Activated effector memory CD4-positive, alpha-beta T cell treated with anti-CD3 and anti-CD28 coated beads, Interleukin-2, amount 50 U/mL, for 16 hours (primary cell): ENCODE measurements around the gene FGD6.
"Not testable (repeated sequence)": the region's sequence is repeated elsewhere in the genome, so short reads cannot be mapped to it uniquely, and the experiment has no call there.

Experiments used
- DNase-seq: peaks from one replicate; pipeline ENCODE4 v3.0.0-alpha.2; 2020

FGD6 gene

DNA sequence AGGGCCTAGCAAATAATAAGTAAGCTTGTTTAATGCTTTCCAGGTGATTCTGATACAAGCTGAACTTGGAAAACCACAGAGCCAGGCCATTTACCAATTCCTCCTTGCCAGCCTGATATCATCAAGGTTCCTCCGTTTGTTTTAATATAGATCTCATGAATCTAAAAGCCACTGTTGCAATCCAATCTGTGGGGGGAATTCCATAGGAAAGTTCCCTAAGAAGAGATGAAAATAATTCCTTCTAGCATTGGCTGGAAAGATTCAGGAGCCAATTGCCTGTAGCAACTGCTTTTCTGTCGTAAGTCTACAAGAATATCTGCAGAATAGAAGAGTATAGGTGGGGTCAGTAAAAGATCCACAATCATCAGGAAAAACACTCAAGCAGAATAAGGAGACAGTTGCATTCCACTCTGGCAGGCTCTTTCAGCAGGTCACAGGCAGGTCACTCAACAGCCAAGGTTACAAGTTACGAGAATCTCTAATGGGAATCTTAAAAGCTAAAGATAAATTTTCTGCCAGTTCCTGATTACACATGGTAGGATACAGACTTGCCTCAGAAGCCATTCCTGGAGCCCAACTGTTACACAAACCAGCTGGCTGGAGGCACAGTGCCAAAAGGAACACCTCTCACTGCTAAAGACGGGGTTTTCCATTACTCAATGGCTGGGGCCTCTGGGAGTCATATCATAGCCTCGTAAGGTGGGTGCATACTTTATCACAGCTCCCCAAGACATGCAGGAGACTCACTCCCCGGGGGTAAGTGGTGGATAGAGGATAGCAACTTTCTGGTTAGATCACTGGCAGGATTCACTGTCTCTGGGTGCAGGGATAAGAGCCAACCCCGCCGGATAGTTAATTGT, 43.6 kb downstream of the FGD6 start:
- no peak for DNase-seq

DNA sequence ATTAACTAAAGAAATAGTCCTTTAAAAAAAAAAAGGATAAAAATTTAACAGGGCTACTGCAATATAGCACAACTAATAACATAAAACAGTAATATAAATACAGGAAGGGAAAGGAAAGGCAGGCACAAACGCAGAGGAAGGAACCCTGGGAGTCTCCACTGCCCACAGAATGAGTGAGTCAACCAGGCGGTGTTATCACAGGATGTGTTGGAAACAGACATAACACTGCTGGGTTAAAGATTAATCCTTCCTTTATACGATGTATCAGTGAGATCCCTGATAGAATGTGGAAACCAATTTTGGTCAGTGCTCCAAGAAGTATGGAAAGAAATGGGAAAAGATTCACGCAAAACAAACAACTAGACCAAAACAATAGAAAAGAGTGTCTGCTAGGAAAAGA, 47.9 kb downstream of the FGD6 start:
- no peak for DNase-seq

- no peak for DNase-seq
These were observed 48.5 kb downstream of the FGD6 start for GRCh38 chr12:95168746-95169145.

DNA sequence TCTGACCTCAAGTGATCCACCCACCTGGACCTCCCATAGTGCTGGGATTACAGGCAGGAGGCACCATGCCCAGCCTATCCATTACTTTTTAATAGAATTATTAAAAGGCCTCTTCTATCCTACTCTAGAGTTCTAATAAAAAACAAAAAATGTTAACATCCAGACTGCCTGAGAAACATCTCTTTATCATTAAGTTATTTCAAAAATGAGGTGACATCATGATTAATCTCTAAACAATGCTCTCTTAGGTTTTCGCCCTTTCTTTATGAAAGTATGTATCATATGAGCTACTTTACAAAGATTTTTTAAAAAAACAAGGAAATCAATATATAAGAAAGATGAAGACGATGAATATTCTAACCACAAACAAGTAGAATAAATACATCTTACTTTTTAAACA, 52.6 kb downstream of the FGD6 start:
- no peak for DNase-seq

DNA sequence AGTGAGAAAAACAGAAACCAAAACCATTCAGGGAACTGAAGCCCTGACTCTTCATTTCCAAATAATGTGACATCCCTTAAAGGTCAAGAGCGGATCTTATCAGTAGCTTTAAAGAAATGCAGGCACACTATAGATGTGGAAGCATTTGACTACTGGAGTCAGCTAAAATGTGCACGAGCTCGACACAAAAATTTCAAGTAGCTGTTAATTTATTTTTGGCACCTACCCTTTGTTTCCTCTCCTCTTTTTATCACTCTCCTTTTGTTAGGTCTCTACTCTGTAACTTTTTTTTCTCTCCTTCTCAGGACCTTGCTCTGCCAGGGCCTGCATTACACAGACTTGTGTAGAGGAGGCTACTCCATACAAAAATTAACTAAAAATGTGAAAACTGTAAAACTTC, 58.3 kb downstream of the FGD6 start:
- DNase-seq = no peak

- DNase-seq = no peak
These were observed 65.4 kb downstream of the FGD6 start for GRCh38 chr12:95151821-95152220.

DNA sequence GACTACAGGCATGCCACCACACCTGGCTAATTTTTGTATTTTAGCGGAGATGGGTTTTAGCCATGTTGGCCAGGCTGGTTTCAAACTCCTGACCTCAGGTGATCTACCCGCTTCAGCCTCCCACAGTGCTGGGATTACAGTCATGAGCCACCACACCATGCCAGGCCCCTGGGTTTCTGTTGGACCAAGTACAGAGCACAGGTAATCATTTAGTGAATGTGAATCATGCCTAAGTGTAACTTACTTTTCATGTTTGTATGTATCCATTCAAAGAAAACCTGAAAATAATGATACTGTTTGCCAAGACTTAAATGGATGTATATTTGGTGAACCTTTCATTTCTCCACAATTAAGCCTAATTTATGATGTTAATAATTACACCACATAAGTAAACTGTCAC, 65.9 kb downstream of the FGD6 start:
- DNase-seq = no peak

- DNase-seq = no peak
These were observed 66.8 kb downstream of the FGD6 start for GRCh38 chr12:95150501-95150900.

- no peak for DNase-seq
These were observed 69.4 kb downstream of the FGD6 start for GRCh38 chr12:95147866-95148265.

GRCh38 chr12:95146769-95147168, 70.5 kb downstream of the FGD6 start:
- no peak for DNase-seq

GRCh38 chr12:95143621-95144205, 73.6 kb downstream of the FGD6 start:
- DNase-seq = no peak

DNA sequence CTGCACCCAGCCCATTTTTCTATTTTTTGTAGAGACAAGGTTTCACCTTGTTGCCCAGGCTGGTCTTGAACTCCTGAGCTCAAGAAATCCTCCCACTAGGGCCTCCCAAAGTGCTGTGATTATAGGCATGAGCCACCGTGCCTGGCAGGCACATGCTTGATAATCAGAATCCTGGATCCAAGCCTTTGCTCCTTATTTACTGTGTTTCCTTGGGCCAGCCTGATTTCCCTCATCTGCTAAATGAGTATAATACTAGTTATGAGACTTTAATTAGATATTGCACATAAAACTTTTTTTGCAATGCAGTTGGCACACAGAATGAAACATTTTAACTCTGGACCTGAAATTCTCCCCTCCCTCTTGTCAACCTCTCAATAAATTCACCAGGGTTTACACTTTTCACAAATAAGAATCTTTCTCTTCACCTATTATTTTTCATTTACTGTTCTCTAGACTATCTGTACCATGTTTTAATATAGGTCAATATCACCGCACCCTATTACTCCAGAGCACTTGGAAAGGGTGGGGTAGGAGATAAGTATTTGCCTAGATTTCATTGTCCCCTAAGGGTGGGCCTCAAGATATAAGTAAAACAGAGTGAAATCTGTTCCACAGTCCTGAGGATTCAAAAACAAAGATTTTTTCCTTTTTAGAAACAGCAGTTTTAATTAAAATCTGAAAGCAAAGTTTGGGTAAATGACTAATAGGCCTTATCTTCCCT, 74.7 kb downstream of the FGD6 start:
- no peak for DNase-seq

DNA sequence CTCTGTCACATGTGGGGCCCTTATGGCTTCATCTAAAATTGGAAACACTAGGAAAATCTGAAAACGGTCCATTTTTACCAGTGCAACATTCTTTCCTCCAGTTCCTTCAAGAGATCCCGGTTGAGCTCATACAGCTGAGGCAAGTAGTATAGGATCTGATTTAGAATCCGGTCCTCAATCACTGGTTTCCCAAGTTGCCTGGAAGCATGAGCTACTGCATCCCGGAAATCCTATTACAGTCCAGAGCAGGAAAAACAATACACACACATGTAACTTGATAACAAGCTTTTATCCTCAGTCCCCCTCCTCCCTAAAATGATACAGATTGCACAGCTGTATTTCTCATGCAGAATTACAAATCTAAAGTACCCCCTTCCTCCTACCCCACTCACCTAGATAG, 76.0 kb downstream of the FGD6 start:
- no peak for DNase-seq

DNA sequence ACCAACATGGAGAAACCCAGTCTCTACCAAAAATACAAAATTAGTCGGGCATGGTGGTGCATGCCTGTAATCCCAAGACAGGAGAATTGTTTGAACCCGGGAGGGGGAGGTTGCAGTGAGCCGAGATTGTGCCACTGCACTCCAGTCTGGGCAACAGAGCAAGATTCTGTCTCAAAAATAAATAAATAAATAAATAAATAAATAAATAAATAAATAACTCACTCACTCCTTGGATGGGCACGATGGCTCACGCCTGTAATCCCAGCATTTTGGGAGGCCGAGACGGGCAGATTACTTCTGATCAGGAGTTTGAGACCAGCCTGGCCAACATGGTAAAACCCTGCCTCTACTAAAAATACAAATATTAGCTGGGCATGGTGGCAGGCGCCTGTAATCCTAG, 79.2 kb downstream of the FGD6 start:
- DNase-seq = not testable (repeated sequence)

- DNase-seq = no peak
These were observed 80.7 kb downstream of the FGD6 start for GRCh38 chr12:95136598-95136997.

- DNase-seq = no peak
These were observed 83.2 kb downstream of the FGD6 start for GRCh38 chr12:95134085-95134484.

DNA sequence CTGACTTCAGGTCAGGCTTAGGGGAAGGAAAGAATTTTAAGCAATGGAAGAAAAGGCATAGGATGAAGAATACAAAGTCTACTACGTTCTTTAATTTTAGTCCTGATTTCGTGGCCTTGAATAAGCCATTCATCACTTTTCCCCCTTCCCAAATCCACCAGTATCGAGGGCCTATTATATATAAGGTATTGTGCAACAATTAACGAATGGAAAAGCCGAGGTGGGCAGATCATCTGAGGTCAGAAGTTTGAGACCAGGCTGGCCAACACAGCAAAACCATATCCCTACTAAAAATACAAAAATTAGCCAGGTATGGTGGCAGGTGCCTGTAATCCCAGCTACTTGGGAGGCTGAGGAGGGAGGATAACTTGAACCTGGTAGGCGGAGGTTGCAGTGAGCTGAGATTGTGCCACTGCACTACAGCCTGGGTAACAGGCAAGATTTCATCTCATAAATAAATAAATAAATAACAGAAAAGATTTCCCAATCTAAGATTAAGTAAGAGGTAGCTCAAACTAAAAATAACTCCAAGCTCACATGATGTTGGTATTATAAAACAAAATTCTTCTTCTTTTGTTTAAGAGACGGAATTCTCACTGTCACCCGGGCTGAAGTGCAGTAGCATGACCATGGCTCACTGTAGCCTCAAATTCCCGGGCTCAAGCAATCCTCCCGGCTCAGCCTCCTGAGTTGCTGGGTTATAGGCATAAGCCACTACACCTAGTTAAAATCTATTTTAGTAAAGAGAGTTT, 85.5 kb downstream of the FGD6 start:
- no peak for DNase-seq

GRCh38 chr12:95130096-95130495, 87.2 kb downstream of the FGD6 start:
- DNase-seq = no peak

- no peak for DNase-seq
These were observed 88.2 kb downstream of the FGD6 start for GRCh38 chr12:95129115-95129514.

GRCh38 chr12:95126736-95127135, 90.5 kb downstream of the FGD6 start:
- DNase-seq = no peak

DNA sequence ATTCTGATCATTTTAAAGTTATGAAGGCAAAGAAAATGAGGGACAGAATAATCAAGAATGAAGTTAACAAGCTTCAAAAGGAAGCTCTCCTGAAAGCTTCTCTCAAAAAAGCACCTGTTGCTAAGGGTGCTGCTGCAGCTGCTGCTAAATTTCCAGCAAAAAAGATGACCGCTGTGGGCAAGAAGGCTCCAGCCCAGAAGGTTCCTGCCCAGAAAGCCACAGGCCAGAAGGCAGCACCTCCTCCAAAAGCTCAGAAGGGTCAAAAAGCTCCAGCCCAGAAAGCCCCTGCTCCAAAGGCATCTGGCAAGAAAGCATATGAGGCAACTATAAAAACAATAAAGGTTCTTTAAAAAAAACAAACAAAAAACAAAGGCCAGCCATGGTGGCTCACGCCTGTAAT, 91.2 kb downstream of the FGD6 start:
- DNase-seq = no peak

GRCh38 chr12:95124106-95124505, 93.2 kb downstream of the FGD6 start:
- DNase-seq = no peak

GRCh38 chr12:95118788-95119179, 98.5 kb downstream of the FGD6 start:
- DNase-seq = no peak
